Activated CD8-positive, alpha-beta T cell treated with anti-CD3 and anti-CD28 coated beads, Interleukin-2, amount 10 ng/mL, durations not matched to agents 7 days and 5 days (primary cell): ENCODE data around the gene NECAP2. TPM values are rescaled to one million over a fixed set of nuclear protein-coding genes. Genes with fewer than 3 reads are reported as not detected.
"Not testable (repeated sequence)": the region's sequence is repeated elsewhere in the genome, so short reads cannot be mapped to it uniquely, and the experiment has no call there.

Source experiments
- ATAC-seq: fragments of 150-1000 bp; cut with Tn5 transposase; one replicate; pipeline ENCODE4 v1.10.0; 2021; ENCODE audit warnings: moderate library complexity
- CTCF ChIA-PET: fragments of 350-600 bp; sonication (Branson Sonifier 250); formaldehyde crosslinking; loops from one replicate; lab custom pipeline; 2021; ENCODE audit warnings: antibody characterized with exemption; lab: Charles Lee
- POLR2A ChIA-PET: fragments of 350-600 bp; sonication (Branson Sonifier 250); formaldehyde crosslinking; loops from one replicate; lab custom pipeline; 2021; ENCODE audit warnings: antibody characterized with exemption; lab: Charles Lee
- DNase-seq: peaks from one replicate; pipeline ENCODE4 v3.0.0-alpha.2; 2020
- H3K27ac Mint-ChIP-seq: one replicate; pipeline ENCODE4 v1.8.0; 2021; ENCODE audit warnings: mild to moderate bottlenecking, mixed read lengths
- H3K27me3 Mint-ChIP-seq: one replicate; pipeline ENCODE4 v1.8.0; 2021; ENCODE audit warnings: low read depth, mixed read lengths
- H3K36me3 Mint-ChIP-seq: one replicate; pipeline ENCODE4 v1.8.0; 2021; ENCODE audit warnings: low read depth, mixed read lengths
- H3K4me1 Mint-ChIP-seq: one replicate; pipeline ENCODE4 v1.8.0; 2021; ENCODE audit warnings: low read depth, mixed read lengths
- H3K4me3 Mint-ChIP-seq: one replicate; pipeline ENCODE4 v1.8.0; 2021; ENCODE audit warnings: mild to moderate bottlenecking, mixed read lengths
- H3K9me3 Mint-ChIP-seq: one replicate; pipeline ENCODE4 v1.8.0; 2022; ENCODE audit warnings: mixed read lengths; ENCODE audit not compliant: insufficient read depth
- total RNA-seq, 2 experiments: library from RNA; stranded (reverse); gene quantifications; one replicate each; pipeline ENCODE4 v1.2.3, GENCODE V29; 2021

The NECAP2 gene
- total RNA-seq, 2 experiments from 2014 or later: 93.8 to 94.3 TPM

DNA sequence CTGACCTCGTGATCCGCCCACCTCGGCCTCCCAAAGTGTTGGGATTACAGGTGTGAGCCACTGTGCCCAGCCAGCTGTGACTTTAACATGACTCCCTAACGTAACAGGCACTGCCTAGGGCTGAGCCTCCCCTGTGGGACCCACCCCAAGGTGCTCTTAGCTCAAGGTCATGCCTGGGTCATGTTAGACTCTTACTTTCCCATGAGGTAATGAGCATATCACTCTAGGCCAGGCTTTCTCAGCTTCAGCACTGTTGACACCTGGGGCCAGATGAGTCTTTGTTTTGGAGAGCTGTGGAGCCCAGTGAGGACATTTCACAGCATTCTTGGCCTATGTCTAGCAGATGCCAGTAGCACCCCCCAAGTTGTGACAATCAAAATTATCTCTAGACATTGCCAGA lies 4.5 kb downstream of the NECAP2 start:
- POLR2A ChIA-PET: interaction anchor here (0.7 to 1.4 kb wide), 2 partner anchors 17 to 108 kb away, joined by 3 read pairs; no protein-coding TSS in a partner anchor

DNA sequence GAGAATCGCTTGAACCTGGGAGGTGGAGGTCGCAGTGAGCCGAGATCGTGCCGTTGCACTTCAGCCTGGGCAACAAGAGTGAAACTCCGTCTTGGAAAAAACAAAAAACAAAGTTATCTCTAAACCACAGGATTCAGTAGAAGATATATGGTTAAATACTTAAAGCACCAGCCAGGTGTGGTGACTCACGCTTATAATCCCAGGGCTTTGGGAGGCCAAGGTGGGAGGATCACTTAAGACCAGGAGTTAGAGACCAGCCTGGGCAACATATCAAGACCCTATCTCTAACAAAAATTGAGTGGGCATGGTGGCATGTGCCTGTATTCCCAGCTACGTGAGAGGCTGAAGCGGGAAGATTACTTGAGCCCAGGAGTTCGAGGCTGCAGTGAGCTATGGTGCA lies 5.6 kb downstream of the NECAP2 start:
- Mint-ChIP-seq H3K9me3 (no peaks in the 10 kb centered on the region), H3K27me3 (no peaks in the 10 kb centered on the region), H3K4me3 (no peak overlapping the region), H3K27ac (no peak overlapping the region), H3K4me1 (peaks cover 36% of the 10 kb centered on the region), H3K36me3 (peaks cover 61% of the 10 kb centered on the region)
- ATAC-seq (no peak), DNase-seq (no peak)
- CTCF ChIA-PET: no interaction called here
- POLR2A ChIA-PET: no interaction called here

More for the DNA sequence above, 4.5 kb downstream of the NECAP2 start:
- DNase-seq: no peak
- H3K4me3 Mint-ChIP-seq: no peak overlapping the region
- H3K36me3 Mint-ChIP-seq: peaks cover 57% of the 10 kb centered on the region
- H3K27me3 Mint-ChIP-seq: no peaks in the 10 kb centered on the region
- H3K4me1 Mint-ChIP-seq: peaks cover 36% of the 10 kb centered on the region
- H3K27ac Mint-ChIP-seq: no peak overlapping the region
- CTCF ChIA-PET: interaction anchor here (1.0 to 1.3 kb wide), 2 partner anchors 24 to 80 kb away, joined by 4 to 5 read pairs; no protein-coding TSS in a partner anchor
- H3K9me3 Mint-ChIP-seq: no peaks in the 10 kb centered on the region
- no peak for ATAC-seq

DNA sequence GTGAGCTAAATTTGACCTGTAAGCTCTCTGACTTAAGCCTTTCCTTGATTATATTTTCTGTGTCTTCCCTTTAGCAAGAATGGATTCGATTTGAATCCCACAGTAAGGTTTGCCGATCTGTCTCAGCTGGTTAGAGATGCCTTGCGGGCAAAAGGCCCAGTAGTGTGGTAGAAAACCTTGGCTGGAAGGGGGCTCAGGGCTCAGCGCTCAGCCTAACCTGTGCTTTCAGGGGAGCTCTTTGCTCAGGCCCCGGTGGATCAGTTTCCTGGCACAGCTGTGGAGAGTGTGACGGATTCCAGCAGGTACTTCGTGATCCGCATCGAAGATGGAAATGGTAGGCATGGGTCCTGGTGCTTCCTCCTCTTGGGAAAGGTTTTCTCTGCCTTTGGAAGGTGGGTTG lies 7.1 kb downstream of the NECAP2 start:
- no peaks in the 10 kb centered on the region for H3K9me3 Mint-ChIP-seq
- ATAC-seq (no peak), DNase-seq (no peak)
- POLR2A ChIA-PET: interaction anchor here (0.6 kb wide), 2 partner anchors 14 to 52 kb away, joined by 3 to 5 read pairs; no protein-coding TSS in a partner anchor
- CTCF ChIA-PET: no interaction called here
- H3K4me1 Mint-ChIP-seq: peaks cover 24% of the 10 kb centered on the region
- H3K36me3 Mint-ChIP-seq: peaks cover 65% of the 10 kb centered on the region
- no peaks in the 10 kb centered on the region for H3K27me3 Mint-ChIP-seq
- no peak overlapping the region for H3K27ac Mint-ChIP-seq
- no peak overlapping the region for H3K4me3 Mint-ChIP-seq

DNA sequence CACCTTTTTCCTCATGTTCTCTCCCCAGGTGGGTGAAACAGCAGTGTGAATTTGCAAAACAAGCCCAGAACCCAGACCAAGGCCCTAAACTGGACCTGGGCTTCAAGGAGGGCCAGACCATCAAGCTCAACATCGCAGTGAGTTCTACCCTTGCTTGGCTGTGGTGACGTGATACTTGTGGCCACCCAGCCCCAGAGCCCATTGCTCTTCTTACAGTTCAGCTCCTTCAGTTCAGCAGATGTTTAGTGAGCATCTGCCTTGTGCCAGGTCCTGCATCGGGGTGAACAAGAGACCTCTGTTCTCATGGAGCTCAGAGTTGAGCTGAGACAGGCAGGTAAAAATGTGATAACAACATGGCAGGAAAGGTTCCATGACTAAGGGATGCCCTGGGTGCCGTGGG lies 8.5 kb downstream of the NECAP2 start:
- H3K4me3 Mint-ChIP-seq: no peak overlapping the region
- H3K36me3 Mint-ChIP-seq: peaks cover 68% of the 10 kb centered on the region
- ATAC-seq: no peak
- no peak for DNase-seq
- H3K9me3 Mint-ChIP-seq: no peaks in the 10 kb centered on the region
- H3K27me3 Mint-ChIP-seq: no peaks in the 10 kb centered on the region
- ChIA-PET CTCF (interaction anchor here (1.4 kb wide), 1 partner anchor 9 kb away, joined by 4 read pairs; the partner anchor contains the start of gene NECAP2), POLR2A (interaction anchor here (1.4 to 1.5 kb wide), 2 partner anchors 8 to 64 kb away, joined by 3 to 4 read pairs; no protein-coding TSS in a partner anchor)
- peaks cover 10% of the 10 kb centered on the region for H3K4me1 Mint-ChIP-seq
- H3K27ac Mint-ChIP-seq: no peak overlapping the region

DNA sequence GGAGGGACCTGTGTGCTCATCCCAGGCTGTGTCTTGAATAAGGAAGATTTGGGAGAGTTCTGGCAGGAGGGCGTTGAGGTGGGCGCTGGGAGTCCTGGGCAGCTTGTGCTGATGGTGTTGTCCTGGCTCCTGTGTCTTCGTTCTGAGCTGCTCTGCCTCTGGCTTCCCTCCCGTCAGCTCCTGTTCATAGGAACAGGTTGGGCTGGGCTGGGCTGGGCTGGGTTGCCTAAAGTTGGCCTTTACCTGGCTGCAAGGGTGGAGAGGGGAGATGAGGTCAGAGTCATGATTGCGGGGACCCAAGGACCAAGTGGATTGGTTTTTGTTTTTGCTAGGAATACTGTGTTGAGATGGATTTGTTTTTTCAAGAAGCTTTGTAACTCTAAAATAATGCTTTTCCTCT lies 9.1 kb downstream of the NECAP2 start:
- Mint-ChIP-seq H3K27me3 (no peaks in the 10 kb centered on the region), H3K4me1 (peaks cover 5% of the 10 kb centered on the region), H3K27ac (no peak overlapping the region), H3K9me3 (no peaks in the 10 kb centered on the region), H3K4me3 (no peak overlapping the region), H3K36me3 (peaks cover 62% of the 10 kb centered on the region)
- ATAC-seq (no peak), DNase-seq (no peak)
- ChIA-PET CTCF (interaction anchor here (0.9 to 1.4 kb wide), 2 partner anchors 9 kb away, joined by 3 to 4 read pairs; partner anchors contain the start of gene NECAP2), POLR2A (interaction anchor here (1.4 to 1.5 kb wide), 2 partner anchors 8 to 64 kb away, joined by 3 to 4 read pairs; no protein-coding TSS in a partner anchor)

DNA sequence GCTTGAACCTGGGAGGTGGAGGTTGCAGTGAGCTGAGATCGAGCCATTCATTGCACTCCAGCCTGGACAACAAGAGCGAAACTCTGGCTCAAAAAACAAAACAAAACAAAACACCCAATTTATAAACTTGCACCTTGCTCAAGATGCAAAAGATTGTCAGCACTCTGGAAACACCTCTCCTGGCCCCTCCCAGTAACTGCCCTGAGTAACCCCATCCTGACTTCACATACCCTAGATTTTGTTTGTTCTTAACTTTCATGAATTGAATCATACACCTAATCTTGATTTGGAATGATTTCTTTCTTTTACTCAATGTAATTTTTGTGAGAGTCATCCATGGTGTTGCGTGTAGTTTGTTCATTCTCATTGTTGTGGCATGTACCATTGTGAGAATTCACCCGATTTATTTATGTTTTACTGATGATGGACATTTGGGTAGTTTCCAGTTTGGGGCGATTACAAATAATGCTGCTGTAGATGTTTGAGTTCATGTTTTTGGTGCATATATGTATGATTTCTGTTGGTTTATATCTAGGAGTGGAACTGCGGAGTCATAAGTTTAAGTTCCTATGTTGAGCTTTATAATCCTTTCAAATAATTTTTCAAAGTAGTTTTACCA lies 10.4 kb downstream of the NECAP2 start:
- no peak overlapping the region for H3K27ac Mint-ChIP-seq
- DNase-seq (no peak), ATAC-seq (no peak)
- no peak overlapping the region for H3K4me3 Mint-ChIP-seq
- H3K4me1 Mint-ChIP-seq: peaks cover 5% of the 10 kb centered on the region
- ChIA-PET POLR2A (no interaction called here), CTCF (interaction anchor here (0.9 kb wide), 1 partner anchor 10 kb away, joined by 3 read pairs; the partner anchor contains the start of gene NECAP2)
- H3K36me3 Mint-ChIP-seq: peaks cover 64% of the 10 kb centered on the region
- no peaks in the 10 kb centered on the region for H3K9me3 Mint-ChIP-seq
- H3K27me3 Mint-ChIP-seq: no peaks in the 10 kb centered on the region

DNA sequence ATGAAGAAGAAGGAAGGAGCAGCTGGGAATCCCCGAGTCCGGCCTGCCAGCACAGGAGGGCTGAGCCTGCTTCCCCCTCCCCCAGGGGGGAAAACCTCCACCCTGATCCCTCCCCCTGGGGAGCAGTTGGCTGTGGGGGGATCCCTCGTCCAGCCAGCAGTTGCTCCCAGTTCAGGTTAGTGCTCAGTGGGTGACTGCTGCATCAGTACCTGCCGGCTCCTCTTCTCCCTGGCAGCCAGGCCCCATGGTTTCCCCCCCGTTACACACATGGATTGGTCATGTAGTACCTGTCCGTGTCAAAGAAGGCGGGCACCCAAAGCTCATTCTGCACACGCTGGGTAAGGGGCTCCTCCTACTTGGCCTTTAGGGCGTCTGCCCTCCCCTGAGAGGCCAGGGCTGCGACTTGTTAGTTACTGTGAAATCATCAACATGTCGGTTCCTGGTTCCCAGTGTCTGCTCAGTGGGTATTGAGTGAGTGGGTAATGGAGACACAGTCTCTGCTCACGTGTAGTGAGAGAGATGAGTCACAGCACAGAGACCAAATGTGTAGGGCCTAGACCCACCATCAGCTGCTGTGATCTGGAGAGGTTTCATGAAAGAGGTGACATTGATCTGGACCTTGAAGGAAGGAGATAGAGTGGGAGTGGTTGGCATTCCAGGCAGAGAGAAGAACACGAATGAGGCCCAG lies 11.5 kb downstream of the NECAP2 start:
- Mint-ChIP-seq H3K27me3 (no peaks in the 10 kb centered on the region), H3K27ac (no peak overlapping the region), H3K36me3 (peaks cover 69% of the 10 kb centered on the region), H3K9me3 (no peaks in the 10 kb centered on the region), H3K4me1 (peaks cover 5% of the 10 kb centered on the region), H3K4me3 (no peak overlapping the region)
- ChIA-PET CTCF (no interaction called here), POLR2A (no interaction called here)
- DNase-seq (no peak), ATAC-seq (no peak)

DNA sequence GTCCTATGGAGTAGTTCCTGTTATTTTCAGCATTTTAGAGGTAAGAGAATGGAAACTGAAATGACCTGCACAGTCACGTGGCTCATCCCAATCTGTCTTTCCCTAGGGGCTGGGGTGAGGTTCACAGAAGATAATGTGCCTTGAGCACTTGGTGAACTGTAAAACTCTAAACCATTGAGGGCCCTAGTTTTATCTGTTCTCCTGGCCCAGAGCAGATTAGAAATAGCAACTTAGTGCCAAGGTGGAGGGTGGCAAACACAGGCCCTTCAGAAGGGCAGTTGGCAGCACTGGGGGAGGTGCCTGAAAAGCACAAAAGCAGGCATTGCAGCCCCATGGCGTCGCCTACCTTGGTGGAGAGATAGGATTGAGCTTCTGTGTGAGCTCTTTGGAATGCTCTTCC lies 14.4 kb downstream of the NECAP2 start:
- peaks cover 66% of the 10 kb centered on the region for H3K36me3 Mint-ChIP-seq
- ATAC-seq, H3K27ac Mint-ChIP-seq, H3K4me3 Mint-ChIP-seq, CTCF ChIA-PET, H3K27me3 Mint-ChIP-seq, DNase-seq, H3K9me3 Mint-ChIP-seq, H3K4me1 Mint-ChIP-seq, POLR2A ChIA-PET: not testable (repeated sequence)

DNA sequence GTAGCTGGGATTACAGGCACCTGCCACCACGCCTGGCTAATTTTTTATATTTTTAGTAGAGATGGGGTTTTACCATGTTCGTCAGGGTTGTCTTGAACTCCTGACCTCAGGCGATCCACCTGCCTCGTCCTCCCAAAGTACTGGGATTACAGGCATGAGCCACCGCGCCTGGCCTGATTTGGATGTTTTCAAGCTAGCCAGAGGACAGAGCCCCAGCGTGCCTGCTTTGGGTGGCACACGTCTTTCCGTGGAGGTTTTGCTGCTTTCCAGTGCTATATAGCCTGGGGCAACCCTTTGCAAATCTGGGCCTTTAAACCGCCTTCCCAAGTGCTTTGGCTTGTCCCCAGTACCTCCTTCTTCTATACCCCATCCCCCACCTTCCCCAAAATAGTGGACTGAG lies 15.6 kb downstream of the NECAP2 start:
- peaks cover 66% of the 10 kb centered on the region for H3K36me3 Mint-ChIP-seq
- H3K27ac Mint-ChIP-seq, H3K4me3 Mint-ChIP-seq, POLR2A ChIA-PET, DNase-seq, H3K4me1 Mint-ChIP-seq, H3K9me3 Mint-ChIP-seq, CTCF ChIA-PET, ATAC-seq, H3K27me3 Mint-ChIP-seq: not testable (repeated sequence)

DNA sequence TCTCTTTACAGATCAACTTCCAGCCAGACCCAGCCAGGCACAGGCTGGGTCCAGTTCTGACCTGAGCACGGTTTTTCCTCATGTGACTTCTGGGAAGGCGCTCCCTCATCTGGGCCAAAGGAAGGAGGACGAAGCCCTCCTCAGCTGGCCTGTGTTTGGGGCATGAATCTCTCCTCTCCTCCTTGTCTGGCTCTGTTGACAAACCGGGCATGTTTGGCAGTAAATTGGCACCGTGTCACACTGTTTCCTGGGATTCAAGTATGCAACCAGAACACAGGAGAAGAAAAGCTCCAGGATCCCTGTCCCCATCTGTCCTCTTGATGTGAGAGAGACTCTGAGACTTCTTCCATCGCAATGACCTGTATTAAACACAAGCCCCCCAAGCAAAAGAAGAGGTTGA lies 18.3 kb downstream of the NECAP2 start:
- CTCF ChIA-PET: no interaction called here
- no peak for DNase-seq
- no peak overlapping the region for H3K27ac Mint-ChIP-seq
- POLR2A ChIA-PET: interaction anchor here (0.6 kb wide), 1 partner anchor 32 kb away, joined by 3 read pairs; no protein-coding TSS in a partner anchor
- H3K9me3 Mint-ChIP-seq: no peaks in the 10 kb centered on the region
- peaks cover 61% of the 10 kb centered on the region for H3K36me3 Mint-ChIP-seq
- H3K27me3 Mint-ChIP-seq: no peaks in the 10 kb centered on the region
- ATAC-seq: no peak
- no peak overlapping the region for H3K4me3 Mint-ChIP-seq
- no peaks in the 10 kb centered on the region for H3K4me1 Mint-ChIP-seq

DNA sequence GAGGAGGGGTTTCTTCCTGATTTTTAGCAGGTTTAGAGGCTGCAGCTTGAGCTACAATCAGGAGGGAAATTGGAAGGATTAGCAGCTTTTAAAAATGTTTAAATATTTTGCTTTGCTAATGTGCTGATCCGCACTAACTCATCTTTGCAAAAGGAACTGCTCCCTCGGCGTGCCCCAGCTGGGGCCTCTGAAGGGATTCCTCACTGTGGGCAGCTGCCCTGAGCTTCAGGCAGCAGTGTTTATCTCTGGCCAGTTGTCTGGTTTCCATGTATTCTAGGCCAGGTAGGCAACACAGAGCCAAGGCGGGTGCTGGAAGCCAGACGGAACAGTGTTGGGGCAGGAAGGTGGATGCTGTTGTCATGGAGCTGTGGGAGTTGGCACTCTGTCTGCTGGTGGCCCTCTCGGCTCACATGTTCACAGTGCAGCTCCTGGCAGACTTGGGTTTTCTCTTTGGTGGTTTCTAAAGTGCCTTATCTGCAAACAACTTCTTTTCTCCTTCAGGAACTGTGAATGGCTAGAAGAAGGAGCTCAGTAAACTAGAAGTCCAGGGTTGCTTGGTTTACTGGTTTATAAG lies 18.9 kb downstream of the NECAP2 start:
- no peak overlapping the region for H3K27ac Mint-ChIP-seq
- ATAC-seq: no peak

DNA sequence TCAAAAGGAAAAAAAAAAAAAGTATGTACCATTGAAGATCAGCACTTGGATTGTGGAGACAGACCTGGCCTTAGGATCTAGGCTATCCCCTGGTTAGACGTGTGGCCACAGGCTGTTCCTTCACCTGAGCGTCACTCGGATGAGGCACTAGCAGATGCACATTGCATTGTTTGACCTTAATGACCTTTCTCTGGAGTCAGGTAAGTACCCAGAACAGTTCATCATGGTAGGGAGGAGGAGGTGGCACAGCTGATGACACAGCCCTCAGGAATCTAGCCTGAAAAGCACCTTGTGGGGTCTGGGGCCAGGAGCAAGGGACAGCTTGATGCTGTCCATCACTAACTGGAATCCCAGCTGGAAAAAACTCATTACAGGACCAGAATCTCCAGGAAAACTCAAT lies 21.2 kb downstream of the NECAP2 start:
- peaks cover 50% of the 10 kb centered on the region for H3K36me3 Mint-ChIP-seq
- no peaks in the 10 kb centered on the region for H3K27me3 Mint-ChIP-seq
- no peaks in the 10 kb centered on the region for H3K4me1 Mint-ChIP-seq
- no peaks in the 10 kb centered on the region for H3K9me3 Mint-ChIP-seq
- H3K27ac Mint-ChIP-seq: peak overlapping the region; percentile 14
- no peak overlapping the region for H3K4me3 Mint-ChIP-seq
- ATAC-seq (no peak), DNase-seq (no peak)
- ChIA-PET CTCF (no interaction called here), POLR2A (no interaction called here)

More for the DNA sequence above, 18.9 kb downstream of the NECAP2 start:
- H3K36me3 Mint-ChIP-seq: peaks cover 61% of the 10 kb centered on the region
- H3K9me3 Mint-ChIP-seq: no peaks in the 10 kb centered on the region
- CTCF ChIA-PET: no interaction called here
- POLR2A ChIA-PET: no interaction called here
- H3K4me1 Mint-ChIP-seq: no peaks in the 10 kb centered on the region
- H3K27me3 Mint-ChIP-seq: no peaks in the 10 kb centered on the region
- DNase-seq: no peak
- H3K4me3 Mint-ChIP-seq: no peak overlapping the region
